Dedifferentiated amniotic fluid mesenchymal stem cell (primary cell): Measurements from ENCODE around the gene ZIC4.

Experiments
- DNase-seq: peaks from one replicate; pipeline ENCODE4 v3.0.0-alpha.2; 2016; ENCODE audit errors: extremely low spot score

ZIC4 gene

DNA sequence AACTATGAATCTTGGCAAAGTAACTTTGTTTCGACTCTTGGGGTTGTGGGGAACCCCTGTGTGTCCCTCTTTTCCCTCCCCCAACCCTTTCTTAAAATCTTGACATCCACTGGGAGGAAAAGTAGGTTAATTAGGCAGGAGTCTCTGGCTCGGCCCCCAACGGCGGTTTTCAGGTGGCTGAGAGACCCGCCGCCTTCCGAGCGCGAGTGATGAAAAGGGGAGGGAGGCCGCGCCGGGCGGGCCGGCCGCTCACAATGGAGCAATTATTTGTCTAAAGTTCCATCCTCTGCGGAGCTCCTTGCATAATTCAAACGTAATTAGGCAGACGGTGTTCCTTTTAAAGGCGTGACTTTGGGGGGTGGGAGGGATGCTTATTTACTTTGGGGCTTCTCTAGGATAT lies 51.7 kb downstream of the ZIC4 start:
- no peak for DNase-seq

DNA sequence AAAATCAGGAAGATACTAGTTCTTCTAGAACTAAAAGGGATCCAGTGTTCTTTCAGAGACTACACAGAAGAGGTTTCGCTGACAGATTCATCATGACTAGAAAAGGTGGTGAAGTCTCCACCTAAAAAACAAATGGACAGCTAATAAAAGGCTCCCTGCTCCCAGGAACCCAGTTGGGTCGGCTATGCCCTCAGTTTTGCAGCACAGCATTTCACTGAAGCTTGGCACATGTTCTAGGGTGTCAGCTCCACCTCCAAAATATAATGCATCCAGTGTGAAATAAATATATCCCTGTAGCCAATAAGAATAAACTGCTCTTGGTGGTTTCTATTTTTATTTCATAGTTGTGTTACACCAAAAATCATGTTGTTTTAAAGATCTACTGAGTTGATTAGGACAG lies 55.0 kb downstream of the ZIC4 start:
- DNase-seq = no peak

DNA sequence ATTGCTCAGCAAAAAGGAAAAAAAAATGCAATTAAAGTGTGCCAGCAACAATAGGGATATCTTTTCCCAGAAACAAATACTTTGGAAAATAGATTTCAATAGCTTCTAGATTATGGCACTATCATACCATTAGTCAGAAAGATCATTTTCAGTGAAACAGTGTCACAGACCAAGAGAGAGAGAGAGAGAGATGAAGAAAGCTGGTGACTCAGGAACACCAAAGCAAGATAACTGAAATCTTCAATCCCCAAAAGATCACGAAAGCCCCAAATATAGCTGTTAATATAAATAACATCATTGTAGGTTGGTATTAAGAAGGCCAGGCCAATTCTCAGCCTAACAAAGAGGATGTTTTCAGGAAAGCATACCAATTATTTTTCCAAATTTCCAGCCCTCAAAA lies 57.4 kb downstream of the ZIC4 start:
- DNase-seq = no peak

DNA sequence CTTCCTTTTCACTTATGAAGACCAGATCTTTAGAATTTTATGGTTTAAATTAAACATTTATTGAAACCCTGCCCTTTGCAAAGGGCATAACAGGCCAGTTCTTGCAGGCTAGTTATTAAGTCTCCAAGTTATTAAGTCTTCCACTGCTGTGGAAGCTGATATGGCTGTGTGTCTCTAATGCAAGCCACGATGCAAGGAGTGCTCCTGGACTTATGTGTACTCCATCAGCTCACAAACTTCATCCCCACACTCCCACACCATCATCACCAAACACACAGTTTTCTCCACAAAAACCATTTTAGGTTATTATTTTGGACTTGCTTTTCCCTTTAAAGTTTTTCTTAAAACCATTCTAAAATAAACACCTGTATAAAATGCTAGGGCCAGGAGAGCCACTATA lies 62.4 kb downstream of the ZIC4 start:
- DNase-seq = no peak

- DNase-seq = no peak
Measured at GRCh38 chr3:147341727-147342126, 64.6 kb downstream of the ZIC4 start.

- DNase-seq = no peak
Measured at GRCh38 chr3:147336543-147337278, 69.6 kb downstream of the ZIC4 start.
